Keratinocyte (primary cell): ENCODE results near the gene ANOS1. TPM values are rescaled to one million over a fixed set of nuclear protein-coding genes. Genes with fewer than 3 reads are reported as not detected.
A peak's percentile ranks its signal among the peaks of the same experiment; 100 is the strongest.

ENCODE experiments used
- DNase-seq: peaks from one replicate; pipeline ENCODE4 v3.0.0-alpha.2; 2011; ENCODE audit warnings: low read depth, missing footprints, low spot score
- FAIRE-seq: peaks from 2 replicates; lab custom pipeline; 2011; peaks lifted over from hg19 to GRCh38; lab: Jason Lieb, UNC
- H2AFZ ChIP-seq: 2 replicates; pipeline ENCODE4 v1.6.0; 2012; ENCODE audit warnings: low read length, control low read depth, inconsistent platforms; ENCODE audit not compliant: control insufficient read depth
- H3K27ac ChIP-seq: 2 replicates; pipeline ENCODE4 v1.5.1; 2011; ENCODE audit warnings: low read length; ENCODE audit not compliant: control insufficient read depth, insufficient read depth
- H3K27me3 ChIP-seq: 3 replicates; pipeline ENCODE4 v1.6.0; 2011; ENCODE audit warnings: low read length; ENCODE audit not compliant: control insufficient read depth, insufficient read depth; ENCODE audit errors: extremely low read depth
- H3K36me3 ChIP-seq, 2 experiments: 2 replicates in 1 of 2; 3 replicates in 1 of 2; pipeline ENCODE4 v1.5.1; 2011; ENCODE audit warnings: low read length in 2 of 2, mild to moderate bottlenecking in 1 of 2; ENCODE audit not compliant: control insufficient read depth in 2 of 2, insufficient read depth in 2 of 2; ENCODE audit errors: extremely low read depth in 1 of 2
- H3K4me1 ChIP-seq: 3 replicates; pipeline ENCODE4 v1.5.1; 2011; ENCODE audit warnings: low read length; ENCODE audit not compliant: control insufficient read depth, insufficient read depth; ENCODE audit errors: extremely low read depth
- H3K4me2 ChIP-seq: 3 replicates; pipeline ENCODE4 v1.6.0; 2011; ENCODE audit warnings: low read depth, low read length; ENCODE audit not compliant: control insufficient read depth, insufficient read depth; ENCODE audit errors: extremely low read depth
- H3K4me3 ChIP-seq, 3 experiments: fragments of 200-600 bp in 1 of 3; sonication (generic) in 1 of 3; 2 replicates in 2 of 3; 3 replicates in 1 of 3; pipeline ENCODE4 v1.5.1; 2011 to 2016; ENCODE audit warnings: low read length in 3 of 3, mild to moderate bottlenecking in 3 of 3, control low read depth in 2 of 3, inconsistent platforms in 1 of 3, low read depth in 1 of 3, mixed read lengths in 1 of 3, mixed run types in 1 of 3, moderate library complexity in 1 of 3; ENCODE audit not compliant: control insufficient read depth in 2 of 3, insufficient read depth in 2 of 3; ENCODE audit errors: extremely low read depth in 1 of 3
- H3K79me2 ChIP-seq: 2 replicates; pipeline ENCODE4 v1.6.0; 2012; ENCODE audit warnings: low read length; ENCODE audit not compliant: control insufficient read depth, insufficient read depth
- H3K9ac ChIP-seq: 3 replicates; pipeline ENCODE4 v1.6.0; 2011; ENCODE audit warnings: low read length; ENCODE audit not compliant: control insufficient read depth, insufficient read depth; ENCODE audit errors: extremely low read depth
- H3K9me1 ChIP-seq: 3 replicates; pipeline ENCODE4 v1.6.0; 2011; ENCODE audit warnings: low read length; ENCODE audit not compliant: control insufficient read depth, insufficient read depth; ENCODE audit errors: extremely low read depth
- H3K9me3 ChIP-seq: 2 replicates; pipeline ENCODE4 v1.5.1; 2012; ENCODE audit warnings: low read depth, low read length; ENCODE audit not compliant: control insufficient read depth
- H4K20me1 ChIP-seq: 3 replicates; pipeline ENCODE4 v1.6.0; 2011; ENCODE audit warnings: low read length; ENCODE audit not compliant: control insufficient read depth, insufficient read depth; ENCODE audit errors: extremely low read depth
- EZH2 ChIP-seq: IDR thresholded peaks from one replicate; pipeline ENCODE4 v1.6.1; 2012; ENCODE audit warnings: inconsistent platforms, mild to moderate bottlenecking, low read length, moderate library complexity
- dilution Hi-C: fragments of 300-500 bp; cut with MboI; formaldehyde crosslinking; loops from one replicate; pipeline ENCODE4 v1.7.0; 2020; ENCODE audit warnings: low sequenced_read_pairs; ENCODE audit not compliant: extremely low pct_ligation_motif_present
- polyA plus RNA-seq, 5 experiments: library from polyadenylated mRNA; depleted of rRNA in 3 of 5; stranded (reverse) in 3 of 5; stranded (forward) in 1 of 5; unstranded in 1 of 5; fragments of >200 nt; gene quantifications; 1 replicate in 1 of 5; 2 replicates in 3 of 5; 3 replicates in 1 of 5; pipeline versions ENCODE4 v1.2.1 to v1.2.3, GENCODE V29; 2011 to 2012; ENCODE audit warnings: missing spikeins in 2 of 5, low read depth in 1 of 5, low replicate concordance in 1 of 5
- TF ChIP-seq, protein P1 (sequence below), 3 experiments: IDR thresholded peaks in 1 of 3; conservative IDR thresholded peaks in 1 of 3; optimal IDR thresholded peaks in 1 of 3; 2 replicates in 2 of 3; 3 replicates in 1 of 3; pipeline versions ENCODE3 to v1.5.1; 2011; ENCODE audit warnings: low read length in 3 of 3, mild to moderate bottlenecking in 3 of 3, moderate library complexity in 2 of 3, control low read depth in 1 of 3, inconsistent platforms in 1 of 3; ENCODE audit not compliant: insufficient read depth in 2 of 3; ENCODE audit errors: extremely low read depth in 1 of 3

Gene ANOS1
- polyA plus RNA-seq, 1 donor (not counting 4 experiments of a cell fraction or from before 2014, with no cell fraction given), result 4.0 TPM

DNA sequence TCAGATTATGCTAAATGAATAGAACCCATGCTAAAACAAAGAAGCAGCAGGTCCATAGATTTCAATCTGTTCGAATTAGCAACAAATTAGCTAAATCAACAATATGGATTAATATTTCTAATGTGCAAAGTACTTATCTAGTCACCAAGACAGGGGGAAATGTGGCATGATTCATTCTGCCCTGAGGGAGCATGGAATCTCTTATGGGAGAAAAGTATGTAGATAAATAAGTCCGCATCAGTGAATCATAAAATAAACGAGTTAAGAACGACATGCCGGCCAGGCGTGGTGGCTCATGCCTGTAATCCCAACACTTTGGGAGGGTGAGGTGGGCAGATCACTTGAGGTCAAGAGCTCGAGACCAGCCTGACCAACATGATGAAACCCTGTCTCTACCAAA, 102.1 kb downstream of the ANOS1 start:
- H3K9me1 ChIP-seq, result no peaks in the 10 kb centered on the region
- H3K27ac ChIP-seq, result no peak overlapping the region
- no peak overlapping the region for H3K4me2 ChIP-seq
- H3K36me3 ChIP-seq, result no peaks in the 10 kb centered on the region
- no peak overlapping the region for H3K4me3 ChIP-seq
- DNase-seq (peak; percentile 36), FAIRE-seq (no peak)
- H2AFZ ChIP-seq, result no peak overlapping the region
- dilution Hi-C loops, result no loop called here
- no peaks in the 10 kb centered on the region for H3K27me3 ChIP-seq
- no peaks in the 10 kb centered on the region for H3K79me2 ChIP-seq
- no peak overlapping the region for H3K9ac ChIP-seq
- no peaks in the 10 kb centered on the region for H4K20me1 ChIP-seq
- no peaks in the 10 kb centered on the region for H3K9me3 ChIP-seq
- TF ChIP-seq, protein P1, sequence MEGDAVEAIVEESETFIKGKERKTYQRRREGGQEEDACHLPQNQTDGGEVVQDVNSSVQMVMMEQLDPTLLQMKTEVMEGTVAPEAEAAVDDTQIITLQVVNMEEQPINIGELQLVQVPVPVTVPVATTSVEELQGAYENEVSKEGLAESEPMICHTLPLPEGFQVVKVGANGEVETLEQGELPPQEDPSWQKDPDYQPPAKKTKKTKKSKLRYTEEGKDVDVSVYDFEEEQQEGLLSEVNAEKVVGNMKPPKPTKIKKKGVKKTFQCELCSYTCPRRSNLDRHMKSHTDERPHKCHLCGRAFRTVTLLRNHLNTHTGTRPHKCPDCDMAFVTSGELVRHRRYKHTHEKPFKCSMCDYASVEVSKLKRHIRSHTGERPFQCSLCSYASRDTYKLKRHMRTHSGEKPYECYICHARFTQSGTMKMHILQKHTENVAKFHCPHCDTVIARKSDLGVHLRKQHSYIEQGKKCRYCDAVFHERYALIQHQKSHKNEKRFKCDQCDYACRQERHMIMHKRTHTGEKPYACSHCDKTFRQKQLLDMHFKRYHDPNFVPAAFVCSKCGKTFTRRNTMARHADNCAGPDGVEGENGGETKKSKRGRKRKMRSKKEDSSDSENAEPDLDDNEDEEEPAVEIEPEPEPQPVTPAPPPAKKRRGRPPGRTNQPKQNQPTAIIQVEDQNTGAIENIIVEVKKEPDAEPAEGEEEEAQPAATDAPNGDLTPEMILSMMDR (optimal IDR thresholded peaks at IDR 0.05 in 1 of 3, IDR thresholded peaks at IDR 0.05 in 1 of 3, conservative IDR thresholded peaks at IDR 0.05 in 1 of 3; ENCODE audit: extremely low read depth in 1 of 3, insufficient read depth in 2 of 3, low read length in 3 of 3), result no peak
- TF ChIP-seq EZH2, result no peak
- H3K4me1 ChIP-seq, result no peaks in the 10 kb centered on the region

DNA sequence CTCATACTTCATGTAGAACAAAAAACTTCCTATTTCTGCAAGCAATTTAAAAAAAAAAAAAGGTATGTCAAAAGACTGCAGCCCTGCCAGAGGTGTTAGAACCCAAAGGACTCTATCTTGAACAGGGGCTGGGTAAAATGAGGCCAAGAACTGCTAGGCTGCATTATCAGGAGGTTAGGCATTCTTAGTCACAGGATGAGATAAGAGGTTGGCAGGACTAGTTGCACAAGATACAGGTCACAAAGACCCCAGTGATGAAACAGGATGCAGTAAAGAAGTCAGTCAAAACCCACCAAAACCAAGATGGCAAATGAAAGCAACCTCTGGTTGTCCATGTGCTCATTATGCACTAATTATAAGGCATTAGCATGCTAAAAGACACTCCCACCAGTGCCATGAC, 104.1 kb downstream of the ANOS1 start:
- no peak for DNase-seq

More for the DNA sequence above, 104.1 kb downstream of the ANOS1 start:
- no peak for TF ChIP-seq EZH2
- TF ChIP-seq, protein P1 (optimal IDR thresholded peaks at IDR 0.05 in 1 of 3, IDR thresholded peaks at IDR 0.05 in 1 of 3, conservative IDR thresholded peaks at IDR 0.05 in 1 of 3; ENCODE audit: extremely low read depth in 1 of 3, insufficient read depth in 2 of 3, low read length in 3 of 3), result no peak
- FAIRE-seq, result no peak
- no peak overlapping the region for H3K4me2 ChIP-seq
- H3K9me3 ChIP-seq, result no peaks in the 10 kb centered on the region
- H3K27ac ChIP-seq, result no peak overlapping the region
- H4K20me1 ChIP-seq, result no peaks in the 10 kb centered on the region
- no peaks in the 10 kb centered on the region for H3K36me3 ChIP-seq
- H3K79me2 ChIP-seq, result no peaks in the 10 kb centered on the region
- dilution Hi-C loops, result no loop called here
- no peaks in the 10 kb centered on the region for H3K4me1 ChIP-seq
- H3K9me1 ChIP-seq, result no peaks in the 10 kb centered on the region
- H3K9ac ChIP-seq, result no peak overlapping the region
- no peak overlapping the region for H3K4me3 ChIP-seq
- no peak overlapping the region for H2AFZ ChIP-seq
- H3K27me3 ChIP-seq, result no peaks in the 10 kb centered on the region
